ENCODE data around the gene TNFRSF25. TPM values are rescaled to one million over a fixed set of nuclear protein-coding genes. Genes with fewer than 3 reads are reported as not detected.
A peak's percentile ranks its signal among the peaks of the same experiment; 100 is the strongest.

TNFRSF25 gene
- total and polyA plus RNA-seq, 2 donors from 2014 or later = 7.6 to 13.8 TPM

- Histone ChIP-seq H3K9ac (ENCODE audit: low read length in 3 of 3) (no peak overlapping the region), H3K4me1 (ENCODE audit: control insufficient read depth in 2 of 3, insufficient read depth in 2 of 3, low read depth in 1 of 3, low read length in 3 of 3) (peaks cover 0 to 12% (median 0%) of the 10 kb centered on the region in 3 donors), H3K27ac (ENCODE audit: low read depth in 2 of 2, low read length in 2 of 2) (no peak overlapping the region), H3K27me3 (ENCODE audit: control insufficient read depth, insufficient read depth, low read length) (peaks cover 3% of the 10 kb centered on the region), H3K36me3 (ENCODE audit: control insufficient read depth in 2 of 3, insufficient read depth in 3 of 3, low read length in 3 of 3) (no peaks in the 10 kb centered on the region), H3K4me3 (ENCODE audit: low read length in 3 of 3) (no peak overlapping the region), H3K9me3 (ENCODE audit: control insufficient read depth in 2 of 3, insufficient read depth in 1 of 3, low read length in 3 of 3) (no peaks in the 10 kb centered on the region)
- no peak for TF ChIP-seq CTCF (IDR thresholded peaks at IDR 0.05; ENCODE audit: borderline replicate concordance, extremely low read depth, insufficient read depth)
- DNase-seq (peak in 1 of 5 donors; percentile 67), FAIRE-seq (no peak)
- intact Hi-C loops (cut with DNase I) = no loop called here
Measured at GRCh38 chr1:6441586-6441985, 24.4 kb downstream of the TNFRSF25 start.

- no peak overlapping the region for H3K27ac ChIP-seq (ENCODE audit: low read depth in 2 of 2, low read length in 2 of 2)
- no peaks in the 10 kb centered on the region for H3K36me3 ChIP-seq (ENCODE audit: control insufficient read depth in 2 of 3, insufficient read depth in 3 of 3, low read length in 3 of 3)
- no peaks in the 10 kb centered on the region for H3K9me3 ChIP-seq (ENCODE audit: control insufficient read depth in 2 of 3, insufficient read depth in 1 of 3, low read length in 3 of 3)
- peaks cover 3% of the 10 kb centered on the region for H3K27me3 ChIP-seq (ENCODE audit: control insufficient read depth, insufficient read depth, low read length)
- intact Hi-C loops (cut with DNase I) = no loop called here
- no peak for FAIRE-seq
- peak; percentile 77 to 93 (median 80) for DNase-seq
- peak; percentile 4 for TF ChIP-seq CTCF (IDR thresholded peaks at IDR 0.05; ENCODE audit: borderline replicate concordance, extremely low read depth, insufficient read depth)
- peaks cover 0 to 12% (median 0%) of the 10 kb centered on the region in 3 donors for H3K4me1 ChIP-seq (ENCODE audit: control insufficient read depth in 2 of 3, insufficient read depth in 2 of 3, low read depth in 1 of 3, low read length in 3 of 3)
- H3K9ac ChIP-seq (ENCODE audit: low read length in 3 of 3) = no peak overlapping the region
- no peak overlapping the region for H3K4me3 ChIP-seq (ENCODE audit: low read length in 3 of 3)
Measured at GRCh38 chr1:6440198-6441126, 25.5 kb downstream of the TNFRSF25 start.

GRCh38 chr1:6438047-6438525 lies 27.9 kb downstream of the TNFRSF25 start:
- Histone ChIP-seq H3K27me3 (ENCODE audit: control insufficient read depth, insufficient read depth, low read length) (no peaks in the 10 kb centered on the region), H3K4me3 (ENCODE audit: low read length in 3 of 3) (no peak overlapping the region), H3K9me3 (ENCODE audit: control insufficient read depth in 2 of 3, insufficient read depth in 1 of 3, low read length in 3 of 3) (no peaks in the 10 kb centered on the region), H3K36me3 (ENCODE audit: control insufficient read depth in 2 of 3, insufficient read depth in 3 of 3, low read length in 3 of 3) (no peaks in the 10 kb centered on the region), H3K9ac (ENCODE audit: low read length in 3 of 3) (no peak overlapping the region), H3K27ac (ENCODE audit: low read depth in 2 of 2, low read length in 2 of 2) (peak overlapping the region; percentile 0 to 62), H3K4me1 (ENCODE audit: control insufficient read depth in 2 of 3, insufficient read depth in 2 of 3, low read depth in 1 of 3, low read length in 3 of 3) (peaks cover 0 to 11% (median 0%) of the 10 kb centered on the region in 3 donors)
- peak; percentile 94 for TF ChIP-seq CTCF (IDR thresholded peaks at IDR 0.05; ENCODE audit: borderline replicate concordance, extremely low read depth, insufficient read depth)
- FAIRE-seq (no peak), DNase-seq (peak; percentile 72 to 88 (median 79))
- intact Hi-C loops (cut with DNase I) = no loop called here
